Stimulated activated naive CD4-positive, alpha-beta T cell treated with Interleukin-2 at 50 U/mL for 16 hours (primary cell): Measurements from ENCODE around the gene C12orf75.
"Not testable (repeated sequence)": the region's sequence is repeated elsewhere in the genome, so short reads cannot be mapped to it uniquely, and the experiment has no call there.

ENCODE experiments used
- DNase-seq: peaks from one replicate; lab custom pipeline; 2025; lab: John Stamatoyannopoulos, UW

Gene C12orf75

DNA sequence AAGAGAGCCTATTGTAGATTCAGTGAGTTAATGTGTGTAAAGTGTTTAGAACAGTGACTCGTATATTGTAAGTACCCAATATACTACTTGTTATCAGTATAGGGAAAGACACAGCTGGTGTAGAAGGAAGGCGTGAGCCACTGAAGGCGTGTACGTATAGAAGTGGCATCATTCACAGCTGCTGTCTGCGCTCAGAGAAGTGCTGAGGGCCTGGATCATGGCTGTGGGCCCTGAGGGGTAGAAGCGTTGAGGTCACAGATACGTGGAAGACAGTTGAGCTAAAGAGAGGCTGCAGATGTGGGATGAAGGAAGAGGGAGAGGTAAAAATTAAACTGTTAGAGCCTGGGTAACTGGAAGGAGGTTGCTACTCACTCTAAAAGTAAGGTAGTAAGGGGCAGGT is 5.9 kb downstream of the C12orf75 start:
- DNase-seq: no peak

- DNase-seq: no peak
Observed at GRCh38 chr12:105337391-105337790, 6.9 kb downstream of the C12orf75 start.

DNA sequence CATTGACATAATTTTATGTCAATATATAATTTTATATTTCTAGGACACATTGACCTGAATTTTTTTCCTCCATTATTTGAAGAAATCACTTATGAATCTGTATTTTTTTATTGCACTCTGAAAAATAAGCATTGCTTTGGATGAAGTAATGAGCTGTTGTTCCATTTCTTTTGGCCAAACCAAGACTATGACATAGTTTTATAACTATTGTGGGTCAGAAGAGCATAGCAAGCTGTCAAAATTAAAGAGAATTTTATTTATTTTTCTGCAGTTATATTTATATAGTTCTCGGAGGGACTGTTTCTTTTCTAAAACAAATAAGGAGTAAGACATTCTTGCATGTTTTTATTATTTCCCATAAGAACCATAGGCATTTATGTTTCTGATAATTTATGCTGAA is 8.5 kb downstream of the C12orf75 start:
- DNase-seq: no peak

DNA sequence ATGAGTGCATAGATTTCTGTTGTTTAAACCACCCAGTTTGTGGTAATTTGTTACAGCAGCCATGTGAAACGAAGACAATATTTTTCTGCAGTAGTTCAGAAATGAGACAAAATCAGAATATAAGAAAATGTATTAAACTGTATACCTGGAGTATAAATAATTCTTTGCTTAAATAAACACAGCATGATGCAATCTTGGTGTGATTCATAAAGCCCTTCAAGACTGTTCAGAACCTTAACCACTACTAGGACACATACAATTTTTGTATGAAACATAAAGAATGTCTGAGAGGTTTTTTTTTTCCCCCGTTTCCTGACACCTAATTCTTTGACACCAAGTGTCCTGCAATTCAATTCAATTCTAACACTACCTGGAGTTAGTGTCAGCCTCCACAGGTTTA is 10.5 kb downstream of the C12orf75 start:
- DNase-seq: no peak

DNA sequence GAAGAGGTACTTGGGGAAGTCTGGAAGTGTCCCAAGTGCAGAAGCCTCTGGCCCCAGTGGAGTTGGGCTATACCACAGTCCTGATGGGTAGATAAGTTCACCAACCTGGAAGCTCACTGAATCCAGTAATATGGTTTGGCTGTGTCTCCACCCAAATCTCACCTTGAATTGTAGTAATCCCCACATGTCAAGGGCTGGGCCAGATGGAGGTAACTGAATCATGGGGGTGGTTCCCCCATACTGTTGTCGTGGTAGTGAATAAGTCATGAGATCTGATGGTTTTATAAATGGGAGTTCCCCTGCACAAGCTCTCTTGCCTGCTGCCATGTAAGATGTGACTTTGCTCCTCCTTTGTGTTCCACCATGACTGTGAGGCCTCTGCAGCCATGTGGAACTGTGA is 11.1 kb downstream of the C12orf75 start:
- not testable (repeated sequence) for DNase-seq

DNA sequence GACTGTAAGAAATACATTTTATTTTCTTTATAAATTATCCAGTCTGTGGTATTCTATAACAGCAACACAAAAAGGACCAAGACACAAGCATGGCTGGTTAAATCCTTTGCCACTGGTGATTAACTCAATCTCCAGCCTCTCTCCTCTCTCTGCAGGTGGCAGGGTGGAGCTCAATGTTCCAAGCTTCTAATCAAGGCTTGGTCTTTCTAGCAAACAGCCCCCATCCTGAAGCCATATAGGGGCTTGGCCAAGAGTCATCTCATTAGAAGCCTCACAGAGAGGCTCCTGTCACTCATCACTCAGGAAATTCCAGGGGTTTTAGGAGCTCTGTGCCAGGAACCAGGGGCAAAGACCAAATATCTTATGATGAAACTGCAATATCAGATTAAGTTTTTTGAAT is 12.0 kb downstream of the C12orf75 start:
- no peak for DNase-seq

- DNase-seq: no peak
Observed at GRCh38 chr12:105343836-105344235, 13.3 kb downstream of the C12orf75 start.

DNA sequence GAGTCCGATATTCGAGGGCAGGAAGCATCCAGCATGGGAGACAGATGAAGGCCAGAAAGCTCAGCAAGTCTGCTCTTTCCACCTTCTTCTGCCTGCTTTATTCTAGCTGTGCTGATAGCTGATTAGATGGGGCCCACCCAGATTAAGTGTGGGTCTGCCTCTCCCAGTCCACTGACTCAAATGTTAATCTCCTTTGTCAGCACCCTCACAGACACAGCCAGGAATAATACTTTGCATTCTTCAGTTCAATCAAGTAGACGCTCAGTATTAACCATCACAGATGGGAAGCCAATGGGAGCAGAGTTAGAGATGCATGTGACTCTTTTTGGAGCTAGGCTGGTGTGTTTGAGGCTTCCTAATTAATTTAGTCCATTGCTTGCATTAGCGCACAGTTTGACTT is 17.0 kb downstream of the C12orf75 start:
- DNase-seq: no peak

- no peak for DNase-seq
Observed at GRCh38 chr12:105348142-105348541, 17.7 kb downstream of the C12orf75 start.

- no peak for DNase-seq
Observed at GRCh38 chr12:105348561-105348960, 18.1 kb downstream of the C12orf75 start.

GRCh38 chr12:105349138-105349537 is 18.6 kb downstream of the C12orf75 start:
- DNase-seq: no peak

DNA sequence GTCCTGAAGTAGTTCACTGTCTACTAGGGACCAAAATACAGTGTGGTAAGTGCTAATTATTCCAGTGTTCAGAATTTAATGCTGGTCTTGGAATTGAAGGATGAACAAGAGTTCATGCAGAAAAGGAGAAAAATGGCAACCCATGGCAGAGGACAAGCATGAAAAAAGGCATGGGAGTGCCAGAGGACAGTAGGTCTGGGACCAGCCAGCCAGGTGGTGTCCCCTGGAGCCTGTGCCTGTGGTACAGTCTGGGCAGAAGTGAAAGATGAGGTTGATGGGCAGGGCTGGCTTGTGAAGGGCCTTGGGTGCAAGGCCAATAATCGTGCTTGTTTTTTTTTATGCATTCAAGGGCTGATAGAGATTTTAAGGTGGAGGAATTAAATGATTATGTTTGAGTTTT is 21.0 kb downstream of the C12orf75 start:
- DNase-seq: no peak

DNA sequence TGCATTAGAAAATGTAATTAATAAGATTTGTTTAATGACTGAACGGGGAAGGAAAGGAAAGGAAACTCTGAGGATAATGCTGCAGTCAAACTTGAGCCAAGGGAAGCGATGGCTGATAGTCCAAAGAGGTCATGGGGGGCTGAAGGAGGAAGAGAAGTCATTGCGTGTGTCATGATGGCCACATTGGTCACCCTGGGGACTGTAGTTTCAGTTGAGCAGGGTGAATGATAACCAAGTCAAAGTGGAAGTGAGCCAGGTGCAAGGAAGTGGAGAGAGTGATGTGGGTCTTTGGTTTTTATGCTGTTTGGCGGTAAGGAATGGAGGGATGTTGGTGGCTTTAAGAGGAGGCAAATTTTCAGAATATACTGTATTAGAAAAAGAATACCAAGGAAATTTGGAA is 21.6 kb downstream of the C12orf75 start:
- no peak for DNase-seq

DNA sequence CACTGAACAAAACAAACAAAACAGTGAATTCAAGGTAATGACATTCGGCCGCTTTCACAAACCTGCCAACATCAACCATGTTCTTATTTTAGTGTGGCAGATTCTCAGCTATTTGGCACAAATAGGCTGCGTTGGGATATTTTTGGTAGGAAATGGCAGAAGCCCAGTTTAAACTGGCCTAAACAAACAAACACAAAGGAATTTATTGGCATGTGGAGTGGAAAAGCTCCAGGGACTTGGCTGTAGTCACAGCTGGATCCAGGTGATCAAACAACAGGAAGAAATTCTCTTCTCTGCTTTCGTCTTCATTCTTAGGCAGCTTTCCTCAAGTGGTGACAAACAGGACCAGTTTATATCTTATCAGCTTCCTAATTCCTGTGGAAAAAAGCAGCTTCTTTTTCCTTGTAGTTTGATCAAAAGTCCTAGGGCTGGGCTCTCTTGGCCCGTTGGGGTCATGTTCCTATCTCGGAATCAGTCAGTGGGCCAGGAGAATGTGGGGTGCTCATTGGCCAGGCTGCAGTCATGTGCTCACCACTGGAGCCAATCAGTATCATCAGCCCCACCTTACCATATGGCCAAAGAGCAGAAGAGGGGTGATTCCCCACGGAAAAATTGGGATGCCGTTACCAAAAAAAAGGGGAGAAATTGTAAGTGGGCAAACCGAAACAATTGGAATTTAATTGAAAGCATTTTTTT is 22.6 kb downstream of the C12orf75 start:
- no peak for DNase-seq

DNA sequence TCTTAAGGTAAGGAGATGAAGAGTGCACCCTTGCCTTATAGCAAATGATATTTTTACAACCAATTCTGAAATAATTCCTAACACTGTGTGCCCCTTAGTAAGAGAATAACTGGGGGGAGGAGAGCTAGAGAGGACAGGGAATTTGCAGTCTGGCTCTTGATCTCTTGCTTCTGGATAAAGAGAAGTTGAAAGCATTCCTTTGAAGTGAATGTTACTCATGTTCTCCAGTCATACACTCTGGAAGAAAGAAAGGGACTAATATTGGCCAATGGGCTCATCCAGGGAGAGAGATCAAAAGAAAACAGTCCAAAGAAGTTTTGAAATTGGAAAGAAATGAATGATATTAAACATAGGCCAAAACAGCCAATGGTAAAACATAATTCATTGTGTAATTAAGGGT is 25.3 kb downstream of the C12orf75 start:
- DNase-seq: no peak

DNA sequence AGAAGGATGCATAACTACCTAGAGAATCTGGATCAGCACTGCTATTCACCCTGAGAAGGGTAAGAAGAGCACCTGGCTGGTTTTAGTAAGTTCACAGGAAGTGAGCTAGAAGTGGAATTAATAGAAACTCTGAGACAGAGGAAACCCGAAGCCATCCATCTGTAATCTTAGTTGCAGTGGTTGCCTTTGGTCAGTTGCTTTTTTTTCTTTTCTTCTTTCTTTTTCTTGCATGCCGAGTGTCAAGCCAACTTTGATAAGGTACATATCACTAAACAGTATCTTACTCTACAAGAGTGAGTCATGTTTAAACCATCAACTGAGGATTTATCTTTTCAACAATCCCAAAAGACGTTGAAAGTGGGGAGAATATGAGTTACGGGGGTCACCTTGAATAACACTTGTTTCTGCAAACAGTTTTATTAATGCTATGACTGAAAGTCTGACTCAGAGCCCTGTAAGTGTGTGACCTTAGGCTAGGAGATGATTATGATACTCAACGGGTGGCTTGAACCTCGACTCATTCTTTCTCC is 26.7 kb downstream of the C12orf75 start:
- DNase-seq: no peak

- DNase-seq: no peak
Observed at GRCh38 chr12:105358789-105359188, 28.3 kb downstream of the C12orf75 start.

DNA sequence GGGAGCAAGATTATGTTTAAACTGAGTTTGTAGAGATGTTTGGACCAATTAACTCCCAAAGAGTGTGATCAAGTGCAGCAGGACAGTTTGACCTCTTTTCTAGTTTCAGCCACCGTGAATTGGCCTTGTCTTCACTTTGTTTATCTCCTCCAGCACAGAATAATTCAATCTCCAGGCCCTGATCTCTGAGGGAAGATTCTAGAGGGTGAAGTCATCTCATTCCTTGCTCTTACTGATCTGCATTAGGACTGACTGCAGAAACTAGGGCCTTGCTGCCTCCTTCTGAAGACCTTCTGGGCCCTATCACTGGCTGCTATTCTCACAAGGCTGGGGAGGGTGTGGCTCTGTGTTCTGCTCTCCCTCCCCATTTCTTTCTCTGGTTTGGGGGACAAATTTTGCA is 29.4 kb downstream of the C12orf75 start:
- DNase-seq: no peak

DNA sequence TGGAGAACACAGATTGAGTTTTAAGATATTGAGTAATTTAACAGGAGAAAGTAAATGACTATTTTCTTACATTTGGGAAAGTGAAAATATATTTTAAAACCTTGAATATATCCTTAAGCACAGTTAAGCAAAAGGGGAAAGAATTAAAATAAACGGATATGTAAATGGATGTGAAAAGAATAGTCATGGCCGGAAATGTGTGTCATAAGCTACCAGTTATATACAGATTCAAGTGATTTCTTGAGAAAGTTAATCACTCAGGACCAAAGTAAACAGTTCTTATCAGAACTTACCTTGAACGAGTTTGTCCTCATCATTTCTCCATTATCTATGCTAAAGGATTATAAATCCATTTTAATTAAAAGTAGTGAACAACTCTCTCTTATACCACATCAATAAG is 33.4 kb downstream of the C12orf75 start:
- DNase-seq: no peak

DNA sequence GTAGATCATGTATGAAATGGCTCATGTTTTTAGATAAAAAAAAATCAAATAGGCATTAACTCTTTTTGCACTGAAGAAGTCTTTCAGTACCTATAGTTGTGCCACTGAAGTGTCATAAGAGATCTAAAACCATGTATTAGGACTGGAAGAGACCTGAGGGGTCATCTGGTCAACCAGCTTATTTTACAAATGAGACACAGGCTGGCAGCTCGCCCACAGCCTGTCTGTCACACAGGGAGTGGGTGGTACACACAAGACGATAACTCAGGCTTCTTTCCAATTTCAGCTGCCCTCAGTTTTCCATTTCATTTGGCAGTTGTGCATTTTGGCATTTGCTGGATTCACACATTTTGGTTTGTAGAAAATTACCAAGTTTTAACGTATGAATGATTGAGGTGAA is 34.7 kb downstream of the C12orf75 start:
- DNase-seq: no peak

DNA sequence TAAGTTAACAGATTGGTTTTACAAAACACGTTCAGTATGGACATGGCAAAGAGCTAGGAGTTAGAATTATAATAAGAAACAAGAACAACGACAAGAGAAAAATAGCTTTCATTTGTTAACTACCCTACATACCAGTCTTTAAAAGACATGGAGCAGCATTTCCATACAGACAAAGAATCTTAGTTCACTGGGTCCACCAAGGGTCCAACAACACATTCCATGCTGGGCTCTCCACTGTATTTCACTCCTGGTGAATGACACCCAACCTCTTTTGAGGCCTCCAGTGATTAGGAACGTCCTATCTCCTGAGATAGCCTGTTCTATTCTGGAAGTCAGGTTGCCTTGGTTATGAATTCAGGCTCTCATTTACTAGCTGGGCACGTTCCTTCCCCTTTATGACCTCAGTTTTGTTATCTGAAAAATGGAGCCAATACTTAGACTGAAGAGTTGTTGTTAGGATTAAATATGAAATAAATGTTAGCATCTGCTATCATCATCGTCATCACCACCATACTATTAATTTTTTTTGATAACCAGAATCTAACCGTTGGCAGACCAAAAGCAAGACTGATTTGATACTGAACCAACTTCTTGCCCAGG is 37.7 kb downstream of the C12orf75 start:
- DNase-seq: no peak

DNA sequence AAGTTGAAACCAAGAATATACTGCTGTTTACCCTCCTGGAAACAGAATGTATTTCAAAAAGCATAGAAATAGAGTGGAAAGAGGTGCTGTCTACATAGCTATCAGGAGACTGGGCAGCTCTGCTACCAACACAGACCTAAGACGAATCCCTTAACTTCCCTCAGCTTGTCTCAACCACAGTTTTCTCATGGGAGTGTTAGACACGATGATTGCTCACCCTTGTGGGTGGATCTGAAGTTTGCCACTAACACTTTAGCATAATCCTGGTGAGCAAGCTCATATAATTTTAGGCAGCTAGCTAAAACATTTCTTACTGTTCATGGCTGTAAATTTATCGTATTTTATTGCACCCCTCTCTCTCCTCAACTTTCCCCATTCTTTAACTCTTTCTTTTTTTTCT is 38.5 kb downstream of the C12orf75 start:
- DNase-seq: no peak

- no peak for DNase-seq
Observed at GRCh38 chr12:105374303-105374702, 43.8 kb downstream of the C12orf75 start.

GRCh38 chr12:105377077-105377476 is 46.6 kb downstream of the C12orf75 start:
- no peak for DNase-seq
